Peyer's patch (tissue), 4 donors: ENCODE data around the gene PRSS56.

Experiments used
- POLR2A ChIP-seq, 2 donors: fragments of 450-650 bp; IDR thresholded peaks; one replicate each; pipeline ENCODE4 v1.5.1; 2017; ENCODE audit warnings: antibody characterized with exemption in 2 of 2, mild to moderate bottlenecking in 2 of 2, moderate library complexity in 2 of 2
- TF ChIP-seq, protein P1 (sequence below), 6 experiments: fragments of 450-650 bp in 4 of 6; fragments of 200-600 bp in 2 of 6; sonication (generic) in 1 of 6; IDR thresholded peaks; one replicate each; pipeline ENCODE4 v1.5.1; 2017 to 2019; ENCODE audit warnings: antibody characterized with exemption in 6 of 6, mild to moderate bottlenecking in 3 of 6, moderate library complexity in 1 of 6

DNA sequence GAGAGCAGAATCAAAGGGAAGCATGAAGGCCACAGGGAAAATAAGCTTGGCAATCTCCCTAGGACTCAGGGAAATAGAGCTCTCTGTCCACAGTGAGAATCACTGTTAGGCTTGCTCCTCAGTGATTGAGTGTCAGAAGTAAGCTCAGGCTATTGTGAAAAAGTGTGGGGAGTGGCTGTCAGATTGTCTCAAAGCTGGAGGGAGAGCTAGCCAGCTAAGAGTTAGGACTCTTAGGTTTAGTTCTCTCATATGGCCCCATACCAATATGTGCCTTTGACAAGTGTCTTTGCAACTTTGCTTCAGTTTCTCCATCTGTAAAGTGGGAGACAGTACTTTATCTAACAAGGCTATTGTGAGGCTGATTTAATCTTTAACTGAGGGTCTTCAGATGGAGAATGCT is 47.5 kb downstream of the PRSS56 start:
- TF ChIP-seq POLR2A (IDR thresholded peaks at IDR 0.05) = no peak
- TF ChIP-seq, protein P1, sequence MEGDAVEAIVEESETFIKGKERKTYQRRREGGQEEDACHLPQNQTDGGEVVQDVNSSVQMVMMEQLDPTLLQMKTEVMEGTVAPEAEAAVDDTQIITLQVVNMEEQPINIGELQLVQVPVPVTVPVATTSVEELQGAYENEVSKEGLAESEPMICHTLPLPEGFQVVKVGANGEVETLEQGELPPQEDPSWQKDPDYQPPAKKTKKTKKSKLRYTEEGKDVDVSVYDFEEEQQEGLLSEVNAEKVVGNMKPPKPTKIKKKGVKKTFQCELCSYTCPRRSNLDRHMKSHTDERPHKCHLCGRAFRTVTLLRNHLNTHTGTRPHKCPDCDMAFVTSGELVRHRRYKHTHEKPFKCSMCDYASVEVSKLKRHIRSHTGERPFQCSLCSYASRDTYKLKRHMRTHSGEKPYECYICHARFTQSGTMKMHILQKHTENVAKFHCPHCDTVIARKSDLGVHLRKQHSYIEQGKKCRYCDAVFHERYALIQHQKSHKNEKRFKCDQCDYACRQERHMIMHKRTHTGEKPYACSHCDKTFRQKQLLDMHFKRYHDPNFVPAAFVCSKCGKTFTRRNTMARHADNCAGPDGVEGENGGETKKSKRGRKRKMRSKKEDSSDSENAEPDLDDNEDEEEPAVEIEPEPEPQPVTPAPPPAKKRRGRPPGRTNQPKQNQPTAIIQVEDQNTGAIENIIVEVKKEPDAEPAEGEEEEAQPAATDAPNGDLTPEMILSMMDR (IDR thresholded peaks at IDR 0.05) = no peak
